Gastrocnemius medialis (tissue), 4 donors: ENCODE data around the gene DDX1. TPM values are rescaled to one million over a fixed set of nuclear protein-coding genes. Genes with fewer than 3 reads are reported as not detected.

Experiments used
- ATAC-seq, 2 donors: fragments of 150-250 bp; one replicate each; pipeline ENCODE4 v1.9.1; 2016
- DNase-seq, 2 donors: peaks; one replicate each; pipeline ENCODE4 v3.0.0-alpha.2; 2019
- H3K27ac ChIP-seq, 4 donors: fragments of 200-600 bp; sonication (generic); 1 replicate in 1 of 4; 2 replicates in 3 of 4; pipeline ENCODE4 v1.5.1; 2016 to 2018; ENCODE audit warnings: mild to moderate bottlenecking in 2 of 4, moderate library complexity in 1 of 4
- H3K27me3 ChIP-seq, 3 donors: fragments of 200-600 bp; sonication (generic) in 2 of 3; 1 replicate in 1 of 3; 2 replicates in 2 of 3; pipeline versions ENCODE4 v1.5.1 to v1.6.0; 2016 to 2019; ENCODE audit warnings: mild to moderate bottlenecking in 1 of 3, moderate library complexity in 1 of 3
- H3K36me3 ChIP-seq, 2 donors: fragments of 200-600 bp; sonication (generic) in 1 of 2; one replicate each; pipeline ENCODE4 v1.5.1; 2017 to 2018
- H3K4me1 ChIP-seq, 2 donors: fragments of 200-600 bp; sonication (generic) in 1 of 2; one replicate each; pipeline ENCODE4 v1.5.1; 2016 to 2017; ENCODE audit warnings: mild to moderate bottlenecking in 2 of 2
- H3K4me3 ChIP-seq, 4 donors: fragments of 200-600 bp; sonication (generic) in 3 of 4; 1 replicate in 1 of 4; 2 replicates in 3 of 4; pipeline ENCODE4 v1.5.1; 2016 to 2019; ENCODE audit warnings: mild to moderate bottlenecking in 2 of 4
- H3K9me3 ChIP-seq, 3 donors: fragments of 200-600 bp; sonication (generic) in 2 of 3; 1 replicate in 1 of 3; 2 replicates in 2 of 3; pipeline ENCODE4 v1.5.1; 2016 to 2019
- POLR2A ChIP-seq, 2 donors: fragments of 450-650 bp; IDR thresholded peaks; one replicate each; pipeline ENCODE4 v1.6.1; 2017; ENCODE audit warnings: antibody characterized with exemption in 2 of 2, mild to moderate bottlenecking in 2 of 2, moderate library complexity in 2 of 2
- in situ Hi-C, 4 donors: fragments of 200-750 bp; cut with MboI; loops; one replicate each; pipeline versions ENCODE4 v1.15.0 to v1.8.0; 2017; ENCODE audit warnings: low sequenced_read_pairs in 4 of 4
- intact Hi-C: fragments of 100-400 bp; cut with DNase I; formaldehyde crosslinking; loops from one replicate; pipeline ENCODE4 v1.15.1; 2023; ENCODE audit warnings: low total_unique reads
- total RNA-seq, 4 donors: library from RNA; depleted of rRNA; stranded (reverse); fragments of >200 nt; gene quantifications; one replicate each; pipeline versions ENCODE4 v1.1.0 to v1.2.3, GENCODE V29; 2016
- TF ChIP-seq, protein P1 (sequence below), 5 experiments: fragments of 450-650 bp in 3 of 5; fragments of 200-600 bp in 2 of 5; sonication (generic) in 2 of 5; IDR thresholded peaks in 4 of 5; conservative IDR thresholded peaks in 1 of 5; 1 replicate in 4 of 5; 2 replicates in 1 of 5; pipeline ENCODE4 v1.5.1; 2016 to 2019; ENCODE audit warnings: antibody characterized with exemption in 5 of 5, mild to moderate bottlenecking in 3 of 5, moderate library complexity in 3 of 5

DDX1 gene
- total RNA-seq, 4 donors from 2014 or later = 72.8 to 108 (median 88.6) TPM

DNA sequence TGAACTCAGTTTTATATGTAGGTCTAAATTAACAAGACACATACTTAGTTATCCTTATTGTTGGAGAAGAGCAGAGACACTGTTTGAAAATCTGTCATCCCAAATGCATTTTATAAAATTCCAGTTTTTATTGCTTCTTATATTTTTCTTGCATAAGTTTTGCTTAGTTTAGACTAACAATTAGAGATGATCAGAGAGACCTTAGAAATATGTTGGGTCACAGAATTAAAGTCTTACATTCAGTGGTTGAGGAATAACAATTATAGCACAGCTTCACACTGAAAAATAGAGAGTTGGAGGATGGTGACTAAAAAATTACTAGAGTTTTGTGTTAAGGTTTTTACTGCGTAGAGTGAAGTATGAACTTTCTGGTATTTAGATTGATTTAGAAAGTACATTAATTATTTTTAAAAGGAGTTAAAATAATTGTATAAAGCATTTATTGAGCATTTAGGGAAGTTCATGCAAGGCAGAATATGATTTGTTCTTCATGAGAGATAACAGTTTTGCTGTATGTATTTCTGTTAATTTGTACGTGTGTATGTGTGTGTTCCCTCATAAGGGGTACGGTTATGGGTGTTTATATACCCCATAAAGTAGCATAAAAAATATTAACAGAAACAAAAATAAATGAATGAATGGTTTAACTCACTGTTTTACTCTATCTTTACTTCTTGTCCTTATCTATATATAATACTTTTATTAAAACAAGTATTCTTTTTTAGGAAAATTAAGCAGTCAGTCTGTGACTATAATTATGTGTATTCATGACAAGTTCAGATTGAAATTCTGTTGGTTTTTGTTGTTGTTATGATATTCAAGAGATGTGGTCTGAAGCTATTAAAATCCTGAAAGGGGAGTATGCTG is 31.2 kb downstream of the DDX1 start:
- H3K9me3 ChIP-seq = no peaks in the 10 kb centered on the region
- DNase-seq (no peak), ATAC-seq (no peak)
- H3K4me1 ChIP-seq = no peaks in the 10 kb centered on the region
- in situ Hi-C loops = no loop called here
- no peak overlapping the region for H3K4me3 ChIP-seq
- H3K36me3 ChIP-seq = peaks cover 0 to 92% of the 10 kb centered on the region in 2 donors
- no peaks in the 10 kb centered on the region for H3K27me3 ChIP-seq
- TF ChIP-seq POLR2A (IDR thresholded peaks at IDR 0.05) = no peak
- TF ChIP-seq, protein P1, sequence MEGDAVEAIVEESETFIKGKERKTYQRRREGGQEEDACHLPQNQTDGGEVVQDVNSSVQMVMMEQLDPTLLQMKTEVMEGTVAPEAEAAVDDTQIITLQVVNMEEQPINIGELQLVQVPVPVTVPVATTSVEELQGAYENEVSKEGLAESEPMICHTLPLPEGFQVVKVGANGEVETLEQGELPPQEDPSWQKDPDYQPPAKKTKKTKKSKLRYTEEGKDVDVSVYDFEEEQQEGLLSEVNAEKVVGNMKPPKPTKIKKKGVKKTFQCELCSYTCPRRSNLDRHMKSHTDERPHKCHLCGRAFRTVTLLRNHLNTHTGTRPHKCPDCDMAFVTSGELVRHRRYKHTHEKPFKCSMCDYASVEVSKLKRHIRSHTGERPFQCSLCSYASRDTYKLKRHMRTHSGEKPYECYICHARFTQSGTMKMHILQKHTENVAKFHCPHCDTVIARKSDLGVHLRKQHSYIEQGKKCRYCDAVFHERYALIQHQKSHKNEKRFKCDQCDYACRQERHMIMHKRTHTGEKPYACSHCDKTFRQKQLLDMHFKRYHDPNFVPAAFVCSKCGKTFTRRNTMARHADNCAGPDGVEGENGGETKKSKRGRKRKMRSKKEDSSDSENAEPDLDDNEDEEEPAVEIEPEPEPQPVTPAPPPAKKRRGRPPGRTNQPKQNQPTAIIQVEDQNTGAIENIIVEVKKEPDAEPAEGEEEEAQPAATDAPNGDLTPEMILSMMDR (IDR thresholded peaks at IDR 0.05 in 4 of 5, conservative IDR thresholded peaks at IDR 0.05 in 1 of 5) = no peak
- no peak overlapping the region for H3K27ac ChIP-seq
- intact Hi-C loops = no loop called here

DNA sequence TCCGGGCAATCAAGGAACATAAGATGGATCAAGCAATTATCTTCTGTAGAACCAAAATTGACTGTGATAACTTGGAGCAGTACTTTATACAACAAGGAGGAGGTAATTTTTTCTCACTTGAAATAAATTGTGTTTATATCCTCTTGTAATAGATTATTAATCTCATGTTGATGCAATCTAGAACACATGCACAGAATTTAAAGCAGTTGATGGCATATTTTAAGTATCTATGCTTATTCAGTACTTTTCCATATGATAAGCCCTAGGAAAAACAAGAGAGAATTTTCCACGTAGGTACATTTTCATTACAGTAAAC is 31.8 kb downstream of the DDX1 start:
- H3K27me3 ChIP-seq = no peaks in the 10 kb centered on the region
- no peak for TF ChIP-seq POLR2A (IDR thresholded peaks at IDR 0.05)
- TF ChIP-seq, protein P1 (IDR thresholded peaks at IDR 0.05 in 4 of 5, conservative IDR thresholded peaks at IDR 0.05 in 1 of 5) = no peak
- intact Hi-C loops = no loop called here
- H3K36me3 ChIP-seq = peaks cover 0 to 92% of the 10 kb centered on the region in 2 donors
- ATAC-seq (no peak), DNase-seq (no peak)
- no peaks in the 10 kb centered on the region for H3K9me3 ChIP-seq
- no peaks in the 10 kb centered on the region for H3K4me1 ChIP-seq
- in situ Hi-C loops = no loop called here
- no peak overlapping the region for H3K4me3 ChIP-seq
- no peak overlapping the region for H3K27ac ChIP-seq

DNA sequence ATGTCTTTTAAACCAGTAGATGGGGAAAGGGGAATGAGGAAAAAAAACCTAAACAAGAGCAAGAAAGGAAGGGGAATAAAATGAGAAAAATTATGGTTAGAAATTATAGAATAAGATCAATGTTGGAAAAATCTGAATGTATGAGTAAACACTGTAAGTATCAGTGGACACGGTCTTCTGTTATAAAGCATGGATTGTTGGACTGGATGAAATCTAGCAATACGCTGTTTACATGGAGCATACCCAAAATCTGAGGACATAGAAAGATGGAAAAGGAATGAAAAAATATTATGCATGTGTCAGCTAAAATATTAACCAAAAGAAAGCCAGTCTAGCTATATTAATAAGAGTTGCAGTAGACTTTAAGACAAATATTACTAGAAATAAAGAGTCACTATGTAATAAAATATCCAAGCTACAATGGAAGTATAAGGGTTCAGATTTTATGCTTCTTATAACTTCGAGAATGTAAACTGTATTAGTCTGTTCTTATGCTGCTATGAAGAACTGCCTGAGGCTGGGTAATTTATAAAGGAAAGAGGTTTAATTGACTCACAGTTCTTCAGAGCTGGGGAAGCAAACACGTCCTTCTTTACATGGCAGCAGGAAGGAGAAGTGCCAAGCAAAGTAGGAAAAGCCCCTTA is 32.4 kb downstream of the DDX1 start:
- ATAC-seq = no peak
- Histone ChIP-seq H3K4me1 (no peaks in the 10 kb centered on the region), H3K4me3 (no peak overlapping the region), H3K9me3 (no peaks in the 10 kb centered on the region), H3K27me3 (no peaks in the 10 kb centered on the region), H3K27ac (no peak overlapping the region), H3K36me3 (peaks cover 0 to 90% of the 10 kb centered on the region in 2 donors)
- no peak for DNase-seq
- TF ChIP-seq POLR2A (IDR thresholded peaks at IDR 0.05) = no peak
- TF ChIP-seq, protein P1 (IDR thresholded peaks at IDR 0.05 in 4 of 5, conservative IDR thresholded peaks at IDR 0.05 in 1 of 5) = no peak
- in situ Hi-C loops = no loop called here
- intact Hi-C loops = no loop called here

DNA sequence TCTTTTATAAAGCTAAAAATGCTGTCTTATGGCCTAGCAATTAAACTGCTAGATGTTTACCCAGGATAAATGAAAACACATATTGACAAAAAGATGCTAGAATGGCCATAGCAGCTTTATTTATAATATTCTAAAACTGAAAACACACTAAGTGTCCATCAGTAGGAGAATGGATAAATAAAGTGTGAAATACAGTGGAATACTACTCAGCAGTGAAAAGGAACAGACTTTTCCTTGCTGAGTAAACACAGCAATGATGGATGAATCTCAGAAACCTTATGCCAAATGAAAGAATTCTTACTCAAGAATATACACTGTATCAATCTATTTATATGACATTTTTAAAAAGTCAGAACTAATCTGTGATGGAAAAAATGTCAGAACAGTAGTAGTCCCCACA is 33.2 kb downstream of the DDX1 start:
- Histone ChIP-seq H3K4me1 (no peaks in the 10 kb centered on the region), H3K4me3 (no peak overlapping the region), H3K27ac (no peak overlapping the region), H3K9me3 (no peaks in the 10 kb centered on the region), H3K27me3 (no peaks in the 10 kb centered on the region), H3K36me3 (peaks cover 0 to 89% of the 10 kb centered on the region in 2 donors)
- no peak for ATAC-seq
- TF ChIP-seq POLR2A (IDR thresholded peaks at IDR 0.05) = no peak
- TF ChIP-seq, protein P1 (IDR thresholded peaks at IDR 0.05 in 4 of 5, conservative IDR thresholded peaks at IDR 0.05 in 1 of 5) = no peak
- intact Hi-C loops = no loop called here
- in situ Hi-C loops = loop anchor here (25.0 kb wide), 5 partner anchors 312 to 1137 kb away; partner anchors contain the start of gene MYCN (in 1 of the 4)
- no peak for DNase-seq
